A673 (cell line): ENCODE results near the gene ATP8B4.
A peak's percentile ranks its signal among the peaks of the same experiment; 100 is the strongest.

Source experiments
- CTCF ChIP-seq: fragments of 300-800, 200-600 bp; sonication (generic); conservative IDR thresholded peaks from 2 replicates; pipeline ENCODE4 v1.5.1; 2017; ENCODE audit warnings: low read depth, mild to moderate bottlenecking, antibody characterized with exemption, low read length, moderate library complexity, mixed read lengths
- EZH2 ChIP-seq: fragments of 200-600 bp; sonication (generic); IDR thresholded peaks from 2 replicates; pipeline ENCODE4 v1.6.1; 2017; ENCODE audit warnings: borderline replicate concordance, low read depth, mild to moderate bottlenecking, mixed read lengths, antibody characterized with exemption, low read length; ENCODE audit not compliant: poor library complexity, severe bottlenecking

GRCh38 chr15:49876401-49877038 lies 242.5 kb downstream of the ATP8B4 start:
- TF ChIP-seq EZH2, result no peak
- 0 out of 2 replicates have a peak, but pooled peaks have one; percentile 15 for TF ChIP-seq CTCF
